Right renal cortex interstitium (tissue), 3 donors: ENCODE measurements around the gene CLDND2. TPM values are rescaled to one million over a fixed set of nuclear protein-coding genes. Genes with fewer than 3 reads are reported as not detected.

Experiments
- DNase-seq, 3 donors: peaks; one replicate each; pipeline ENCODE4 v3.0.0-alpha.2; 2013; ENCODE audit warnings: low read depth in 3 of 3, low spot score in 2 of 3
- polyA plus RNA-seq, 3 donors: library from polyadenylated mRNA; unstranded; fragments of 120-200 nt; gene quantifications; one replicate each; pipeline ENCODE4 v1.2.1, GENCODE V29; 2013; ENCODE audit not compliant: insufficient read length in 3 of 3

Gene CLDND2
- polyA plus RNA-seq, 3 donors = 0.79 to 1.4 (median 0.80) TPM

GRCh38 chr19:51337141-51337860 lies 31.5 kb downstream of the CLDND2 start:
- no peak for DNase-seq

GRCh38 chr19:51333836-51334460 lies 34.9 kb downstream of the CLDND2 start:
- DNase-seq = no peak

GRCh38 chr19:51331716-51332115 lies 37.1 kb downstream of the CLDND2 start:
- DNase-seq = no peak

GRCh38 chr19:51331193-51331592 lies 37.6 kb downstream of the CLDND2 start:
- DNase-seq = no peak

GRCh38 chr19:51330366-51330765 lies 38.4 kb downstream of the CLDND2 start:
- no peak for DNase-seq

GRCh38 chr19:51329411-51329810 lies 39.4 kb downstream of the CLDND2 start:
- no peak for DNase-seq

- no peak for DNase-seq
These were observed 41.5 kb downstream of the CLDND2 start for GRCh38 chr19:51327066-51328001.

GRCh38 chr19:51326216-51327065 lies 42.4 kb downstream of the CLDND2 start:
- no peak for DNase-seq

GRCh38 chr19:51325161-51325976 lies 43.4 kb downstream of the CLDND2 start:
- DNase-seq = no peak

GRCh38 chr19:51324167-51324481 lies 44.7 kb downstream of the CLDND2 start:
- no peak for DNase-seq

GRCh38 chr19:51323481-51324166 lies 45.2 kb downstream of the CLDND2 start:
- no peak for DNase-seq

- no peak for DNase-seq
These were observed 47.0 kb downstream of the CLDND2 start for GRCh38 chr19:51321799-51322198.

GRCh38 chr19:51320280-51320657 lies 48.5 kb downstream of the CLDND2 start:
- DNase-seq = peak in 1 of 3 donors; percentile 36

- DNase-seq = no peak
These were observed 49.0 kb downstream of the CLDND2 start for GRCh38 chr19:51319649-51320279.

GRCh38 chr19:51318687-51319648 lies 49.8 kb downstream of the CLDND2 start:
- DNase-seq = no peak

GRCh38 chr19:51317968-51318367 lies 50.8 kb downstream of the CLDND2 start:
- no peak for DNase-seq

GRCh38 chr19:51317376-51317775 lies 51.4 kb downstream of the CLDND2 start:
- no peak for DNase-seq
